ENCODE results near the gene ANO7.

Gene ANO7

GRCh38 chr2:241151934-241152660, 36.4 kb upstream of the ANO7 start:
- TF ChIP-seq CTCF (conservative IDR thresholded peaks at IDR 0.05) (no peak), ZFX (IDR thresholded peaks at IDR 0.05) (no peak)
- H3K27ac ChIP-seq = no peak overlapping the region

GRCh38 chr2:241153616-241154015, 34.9 kb upstream of the ANO7 start:
- TF ChIP-seq CTCF (conservative IDR thresholded peaks at IDR 0.05) (no peak), ZFX (IDR thresholded peaks at IDR 0.05) (no peak)
- H3K27ac ChIP-seq = no peak overlapping the region

GRCh38 chr2:241154915-241155314, 33.6 kb upstream of the ANO7 start:
- no peak overlapping the region for H3K27ac ChIP-seq
- TF ChIP-seq ZFX (IDR thresholded peaks at IDR 0.05) (no peak), CTCF (conservative IDR thresholded peaks at IDR 0.05) (no peak)

GRCh38 chr2:241155936-241156335, 32.5 kb upstream of the ANO7 start:
- no peak overlapping the region for H3K27ac ChIP-seq
- TF ChIP-seq ZFX (IDR thresholded peaks at IDR 0.05) (no peak), CTCF (conservative IDR thresholded peaks at IDR 0.05) (no peak)

GRCh38 chr2:241156971-241157441, 31.5 kb upstream of the ANO7 start:
- TF ChIP-seq ZFX (IDR thresholded peaks at IDR 0.05) = no peak
- TF ChIP-seq CTCF (conservative IDR thresholded peaks at IDR 0.05) = no peak
- peak overlapping the region; percentile 44 for H3K27ac ChIP-seq

- H3K27ac ChIP-seq = peak overlapping the region; percentile 44
- TF ChIP-seq ZFX (IDR thresholded peaks at IDR 0.05) = no peak
- no peak for TF ChIP-seq CTCF (conservative IDR thresholded peaks at IDR 0.05)
Measured at GRCh38 chr2:241157841-241158545, 30.5 kb upstream of the ANO7 start.

GRCh38 chr2:241158546-241158900, 30.0 kb upstream of the ANO7 start:
- TF ChIP-seq CTCF (conservative IDR thresholded peaks at IDR 0.05) = no peak
- TF ChIP-seq ZFX (IDR thresholded peaks at IDR 0.05) = no peak
- H3K27ac ChIP-seq = no peak overlapping the region

Measured in C4-2B (cell line).